ENCODE results near the gene AGPAT3.

The AGPAT3 gene

GRCh38 chr21:43916691-43917514 lies 51.9 kb downstream of the AGPAT3 start:
- TF ChIP-seq ZFX (IDR thresholded peaks at IDR 0.05; ENCODE audit: borderline replicate concordance) = no peak
- TF ChIP-seq CTCF (IDR thresholded peaks at IDR 0.05) = no peak
- H3K27ac ChIP-seq = no peak overlapping the region

GRCh38 chr21:43917515-43918384 lies 52.7 kb downstream of the AGPAT3 start:
- H3K27ac ChIP-seq = no peak overlapping the region

GRCh38 chr21:43918385-43918947 lies 53.4 kb downstream of the AGPAT3 start:
- H3K27ac ChIP-seq = no peak overlapping the region
- no peak for TF ChIP-seq CTCF (IDR thresholded peaks at IDR 0.05)
- TF ChIP-seq ZFX (IDR thresholded peaks at IDR 0.05; ENCODE audit: borderline replicate concordance) = no peak

More at GRCh38 chr21:43917515-43918384, 52.7 kb downstream of the AGPAT3 start:
- TF ChIP-seq ZFX (IDR thresholded peaks at IDR 0.05; ENCODE audit: borderline replicate concordance) (no peak), CTCF (IDR thresholded peaks at IDR 0.05) (no peak)

- TF ChIP-seq ZFX (IDR thresholded peaks at IDR 0.05; ENCODE audit: borderline replicate concordance) (no peak), CTCF (IDR thresholded peaks at IDR 0.05) (no peak)
- no peak overlapping the region for H3K27ac ChIP-seq
Measured at GRCh38 chr21:43919283-43919682, 54.3 kb downstream of the AGPAT3 start.

- H3K27ac ChIP-seq = no peak overlapping the region
- TF ChIP-seq ZFX (IDR thresholded peaks at IDR 0.05; ENCODE audit: borderline replicate concordance) (no peak), CTCF (IDR thresholded peaks at IDR 0.05) (no peak)
Measured at GRCh38 chr21:43919871-43920801, 55.1 kb downstream of the AGPAT3 start.

GRCh38 chr21:43921571-43921978 lies 56.6 kb downstream of the AGPAT3 start:
- TF ChIP-seq ZFX (IDR thresholded peaks at IDR 0.05; ENCODE audit: borderline replicate concordance) (no peak), CTCF (IDR thresholded peaks at IDR 0.05) (no peak)
- no peak overlapping the region for H3K27ac ChIP-seq
